Effector CD8-positive, alpha-beta T cell (primary cell): ENCODE measurements around the gene ATAD3A.
A peak's percentile ranks its signal among the peaks of the same experiment; 100 is the strongest.
"Not testable (repeated sequence)": the region's sequence is repeated elsewhere in the genome, so short reads cannot be mapped to it uniquely, and the experiment has no call there.

Experiments
- DNase-seq: peaks from one replicate; lab custom pipeline; 2025; lab: John Stamatoyannopoulos, UW

The ATAD3A gene

GRCh38 chr1:1489861-1490260 is 22.1 kb upstream of the ATAD3A start:
- DNase-seq: no peak

- DNase-seq: no peak
Measured at GRCh38 chr1:1490633-1491230, 21.2 kb upstream of the ATAD3A start.

GRCh38 chr1:1491601-1492000 is 20.4 kb upstream of the ATAD3A start:
- DNase-seq: no peak

GRCh38 chr1:1494311-1494710 is 17.7 kb upstream of the ATAD3A start:
- not testable (repeated sequence) for DNase-seq

GRCh38 chr1:1495461-1495975 is 16.4 kb upstream of the ATAD3A start:
- DNase-seq: not testable (repeated sequence)

- peak; percentile 54 for DNase-seq
Measured at GRCh38 chr1:1504777-1505365, 7.1 kb upstream of the ATAD3A start.

- DNase-seq: not testable (repeated sequence)
Measured at GRCh38 chr1:1505366-1505798, 6.6 kb upstream of the ATAD3A start.

- DNase-seq: not testable (repeated sequence)
Measured at GRCh38 chr1:1505801-1506200, 6.2 kb upstream of the ATAD3A start.

- DNase-seq: no peak
Measured at GRCh38 chr1:1507305-1507704, 4.7 kb upstream of the ATAD3A start.

GRCh38 chr1:1508775-1509464 is 3.0 kb upstream of the ATAD3A start:
- not testable (repeated sequence) for DNase-seq

GRCh38 chr1:1509465-1509850 is 2.5 kb upstream of the ATAD3A start:
- DNase-seq: not testable (repeated sequence)

- no peak for DNase-seq
Measured at GRCh38 chr1:1510912-1511532, 940 bp upstream of the ATAD3A start.

- DNase-seq: not testable (repeated sequence)
Measured at GRCh38 chr1:1512425-1512824, 463 bp downstream of the ATAD3A start.

GRCh38 chr1:1513675-1514074 is 1.7 kb downstream of the ATAD3A start:
- DNase-seq: not testable (repeated sequence)

- not testable (repeated sequence) for DNase-seq
Measured at GRCh38 chr1:1514376-1514775, 2.4 kb downstream of the ATAD3A start.

GRCh38 chr1:1516923-1517322 is 5.0 kb downstream of the ATAD3A start:
- DNase-seq: not testable (repeated sequence)

GRCh38 chr1:1517973-1518620 is 6.1 kb downstream of the ATAD3A start:
- DNase-seq: no peak

GRCh38 chr1:1518621-1519007 is 6.7 kb downstream of the ATAD3A start:
- DNase-seq: not testable (repeated sequence)

GRCh38 chr1:1519805-1520505 is 8.0 kb downstream of the ATAD3A start:
- not testable (repeated sequence) for DNase-seq

- DNase-seq: no peak
Measured at GRCh38 chr1:1521331-1521730, 9.4 kb downstream of the ATAD3A start.

GRCh38 chr1:1522536-1522935 is 10.6 kb downstream of the ATAD3A start:
- not testable (repeated sequence) for DNase-seq
